Measurements from ENCODE around the gene LAMTOR2. TPM values are rescaled to one million over a fixed set of nuclear protein-coding genes. Genes with fewer than 3 reads are reported as not detected.
"Not testable (repeated sequence)": the region's sequence is repeated elsewhere in the genome, so short reads cannot be mapped to it uniquely, and the experiment has no call there.

LAMTOR2 gene
- total RNA-seq, 2 donors from 2014 or later, result 44.2 to 47.5 TPM

- peaks cover 0 to 2% of the 10 kb centered on the region in 2 donors for H3K36me3 ChIP-seq (replicated peaks in 1 of 2; ENCODE audit: insufficient read depth in 1 of 2, low read depth in 2 of 2)
Measured at GRCh38 chr1:156069490-156070455, 15.2 kb downstream of the LAMTOR2 start.

DNA sequence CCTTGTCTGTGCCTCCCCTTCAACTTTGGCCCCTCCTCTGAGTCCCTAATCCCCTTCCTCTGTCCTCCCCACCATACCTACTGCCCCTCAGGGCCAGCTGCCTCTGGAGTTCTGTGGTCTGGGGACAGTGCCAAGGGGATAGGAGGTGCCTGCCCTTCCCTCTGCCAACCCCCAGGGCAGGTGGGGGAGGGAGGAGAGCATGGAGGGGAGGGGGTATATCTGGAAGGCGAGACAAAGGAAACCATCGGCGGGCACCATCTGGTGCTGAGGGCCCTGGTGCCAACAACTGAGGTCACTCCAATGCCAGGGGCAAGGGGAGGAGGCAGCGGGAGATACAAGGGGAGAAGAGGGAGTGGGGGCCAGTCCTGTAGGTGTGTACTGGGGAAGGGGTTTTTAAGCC, 16.0 kb downstream of the LAMTOR2 start:
- DNase-seq (no peak), ATAC-seq (no peak)
- H3K4me1 ChIP-seq, result peaks cover 4% of the 10 kb centered on the region
- WGBS, 2 donors, result 31 to 46% methylated on average over 3 to 4 of the region's 4 CpGs
- H3K9me3 ChIP-seq, result no peaks in the 10 kb centered on the region
- peaks cover 0 to 2% of the 10 kb centered on the region in 2 donors for H3K36me3 ChIP-seq (replicated peaks in 1 of 2; ENCODE audit: insufficient read depth in 1 of 2, low read depth in 2 of 2)
- H3K4me3 ChIP-seq, result no peak overlapping the region
- no peak for TF ChIP-seq POLR2A (IDR thresholded peaks at IDR 0.05)
- TF ChIP-seq, protein P1, sequence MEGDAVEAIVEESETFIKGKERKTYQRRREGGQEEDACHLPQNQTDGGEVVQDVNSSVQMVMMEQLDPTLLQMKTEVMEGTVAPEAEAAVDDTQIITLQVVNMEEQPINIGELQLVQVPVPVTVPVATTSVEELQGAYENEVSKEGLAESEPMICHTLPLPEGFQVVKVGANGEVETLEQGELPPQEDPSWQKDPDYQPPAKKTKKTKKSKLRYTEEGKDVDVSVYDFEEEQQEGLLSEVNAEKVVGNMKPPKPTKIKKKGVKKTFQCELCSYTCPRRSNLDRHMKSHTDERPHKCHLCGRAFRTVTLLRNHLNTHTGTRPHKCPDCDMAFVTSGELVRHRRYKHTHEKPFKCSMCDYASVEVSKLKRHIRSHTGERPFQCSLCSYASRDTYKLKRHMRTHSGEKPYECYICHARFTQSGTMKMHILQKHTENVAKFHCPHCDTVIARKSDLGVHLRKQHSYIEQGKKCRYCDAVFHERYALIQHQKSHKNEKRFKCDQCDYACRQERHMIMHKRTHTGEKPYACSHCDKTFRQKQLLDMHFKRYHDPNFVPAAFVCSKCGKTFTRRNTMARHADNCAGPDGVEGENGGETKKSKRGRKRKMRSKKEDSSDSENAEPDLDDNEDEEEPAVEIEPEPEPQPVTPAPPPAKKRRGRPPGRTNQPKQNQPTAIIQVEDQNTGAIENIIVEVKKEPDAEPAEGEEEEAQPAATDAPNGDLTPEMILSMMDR (IDR thresholded peaks at IDR 0.05), result no peak
- intact Hi-C loops (cut with DNase I), result no loop called here
- H3K27me3 ChIP-seq, result no peaks in the 10 kb centered on the region
- no peak overlapping the region for H3K27ac ChIP-seq

More at GRCh38 chr1:156069490-156070455, 15.2 kb downstream of the LAMTOR2 start:
- Histone ChIP-seq H3K4me1 (no peaks in the 10 kb centered on the region), H3K4me3 (no peak overlapping the region), H3K27me3 (no peaks in the 10 kb centered on the region), H3K9me3 (no peaks in the 10 kb centered on the region), H3K27ac (no peak overlapping the region)
- DNase-seq (no peak), ATAC-seq (no peak)
- TF ChIP-seq, protein P1 (IDR thresholded peaks at IDR 0.05), result no peak
- no peak for TF ChIP-seq POLR2A (IDR thresholded peaks at IDR 0.05)
- intact Hi-C loops (cut with DNase I), result no loop called here
- 68 to 92% methylated on average over 2 to 3 of the region's 3 CpGs for WGBS, 2 donors

GRCh38 chr1:156071332-156071816, 16.8 kb downstream of the LAMTOR2 start:
- ATAC-seq; H3K4me3 ChIP-seq; H3K9me3 ChIP-seq; H3K27ac ChIP-seq; H3K27me3 ChIP-seq; DNase-seq; H3K36me3 ChIP-seq (replicated peaks in 1 of 2; ENCODE audit: insufficient read depth in 1 of 2, low read depth in 2 of 2); intact Hi-C loops (cut with DNase I): not testable (repeated sequence)
- peaks cover 12% of the 10 kb centered on the region for H3K4me1 ChIP-seq
- WGBS, 2 donors, result 87 to 94% methylated on average over 7 of the region's 7 CpGs

DNA sequence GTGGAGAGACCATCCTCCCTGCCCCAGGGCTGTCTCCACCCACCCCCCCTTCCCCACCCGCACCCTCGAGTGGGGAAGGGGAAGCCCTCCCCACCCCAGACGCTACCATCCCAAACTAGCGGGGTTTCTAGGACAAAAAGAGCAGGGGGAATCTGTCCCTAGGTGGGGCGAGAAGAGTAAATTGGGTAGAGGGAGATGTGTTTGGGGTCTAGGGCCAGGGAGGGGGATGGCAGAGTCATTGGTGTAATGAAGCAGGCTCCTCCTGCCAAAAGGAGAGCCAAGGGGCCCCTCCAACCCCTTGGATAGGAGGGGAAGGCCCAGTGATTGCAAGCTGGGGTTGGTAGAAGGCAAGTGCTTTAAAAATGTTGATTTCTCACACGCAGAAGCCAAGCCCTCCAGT, 17.7 kb downstream of the LAMTOR2 start:
- H3K27me3 ChIP-seq, result no peaks in the 10 kb centered on the region
- peaks cover 0 to 2% of the 10 kb centered on the region in 2 donors for H3K36me3 ChIP-seq (replicated peaks in 1 of 2; ENCODE audit: insufficient read depth in 1 of 2, low read depth in 2 of 2)
- TF ChIP-seq, protein P1 (IDR thresholded peaks at IDR 0.05), result no peak
- TF ChIP-seq POLR2A (IDR thresholded peaks at IDR 0.05), result no peak
- intact Hi-C loops (cut with DNase I), result no loop called here
- no peaks in the 10 kb centered on the region for H3K9me3 ChIP-seq
- DNase-seq (no peak), ATAC-seq (no peak)
- peaks cover 13% of the 10 kb centered on the region for H3K4me1 ChIP-seq
- 61 to 69% methylated on average over 6 of the region's 6 CpGs for WGBS, 2 donors
- no peak overlapping the region for H3K4me3 ChIP-seq
- H3K27ac ChIP-seq, result no peak overlapping the region

DNA sequence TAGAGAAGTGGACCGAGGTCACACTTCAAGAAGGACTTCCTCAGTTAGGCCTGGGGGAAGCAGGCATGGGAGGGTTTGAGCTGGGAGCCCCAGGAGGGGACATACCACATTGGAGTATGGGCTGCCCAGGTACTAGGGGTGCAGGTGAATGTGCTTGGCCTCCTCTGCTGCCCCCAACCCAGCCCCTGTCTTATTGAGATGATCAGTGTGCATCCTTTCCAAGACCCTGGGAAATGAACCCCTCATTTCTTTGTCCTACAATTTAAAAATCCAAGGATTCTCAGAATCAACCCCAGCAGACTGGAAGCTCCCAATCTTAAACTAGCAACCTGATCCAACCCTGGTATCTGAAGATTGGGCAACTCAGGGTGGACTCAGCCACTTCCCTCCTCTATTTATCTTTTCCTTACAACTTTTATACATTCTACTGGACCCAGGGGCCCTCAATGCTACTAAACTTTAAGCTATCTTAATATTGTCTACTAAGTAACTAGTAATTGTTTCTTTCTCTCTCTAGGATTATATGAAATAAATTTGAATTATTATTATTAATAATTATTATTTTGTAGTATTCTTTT, 18.6 kb downstream of the LAMTOR2 start:
- DNase-seq, result no peak
- intact Hi-C loops (cut with DNase I), result no loop called here
- WGBS, 2 donors, result 0 to 15% methylated on average over 1 of the region's 1 CpG

More for the DNA sequence above, 18.6 kb downstream of the LAMTOR2 start:
- Histone ChIP-seq H3K27ac (no peak overlapping the region), H3K27me3 (no peaks in the 10 kb centered on the region), H3K36me3 (replicated peaks in 1 of 2; ENCODE audit: insufficient read depth in 1 of 2, low read depth in 2 of 2) (peaks cover 0 to 2% of the 10 kb centered on the region in 2 donors), H3K9me3 (no peaks in the 10 kb centered on the region), H3K4me3 (no peak overlapping the region), H3K4me1 (peaks cover 13% of the 10 kb centered on the region)
- no peak for ATAC-seq
- TF ChIP-seq, protein P1 (IDR thresholded peaks at IDR 0.05), result no peak
- TF ChIP-seq POLR2A (IDR thresholded peaks at IDR 0.05), result no peak
